Large intestine (tissue), 3 donors: ENCODE results near the gene PECR. TPM values are rescaled to one million over a fixed set of nuclear protein-coding genes. Genes with fewer than 3 reads are reported as not detected.
A peak's percentile ranks its signal among the peaks of the same experiment; 100 is the strongest.

Source experiments
- DNase-seq, 2 donors: peaks; one replicate each; pipeline versions ENCODE4 v3.0.0 to v3.0.0-alpha.2; 2013
- H3K27ac ChIP-seq: one replicate; pipeline ENCODE4 v1.5.1; 2013; ENCODE audit warnings: low read length
- H3K27me3 ChIP-seq: 2 replicates; pipeline ENCODE4 v1.6.1; 2013; ENCODE audit warnings: low read length; ENCODE audit not compliant: control insufficient read depth, insufficient read depth
- H3K36me3 ChIP-seq: 2 replicates; pipeline ENCODE4 v1.6.1; 2013; ENCODE audit warnings: low read length; ENCODE audit not compliant: control insufficient read depth, insufficient read depth
- H3K4me1 ChIP-seq: one replicate; pipeline ENCODE4 v1.6.1; 2013; ENCODE audit warnings: low read length; ENCODE audit not compliant: control insufficient read depth, insufficient read depth
- H3K4me3 ChIP-seq: one replicate; pipeline ENCODE4 v1.5.1; 2013; ENCODE audit warnings: low read length
- H3K9me3 ChIP-seq: one replicate; pipeline ENCODE4 v1.6.1; 2013; ENCODE audit warnings: mild to moderate bottlenecking, low read depth, low read length, moderate library complexity; ENCODE audit not compliant: control insufficient read depth
- WGBS: methylation state at CpG from one replicate; pipeline ENCODE4 v1.1.5; 2013; ENCODE audit warnings: low lambda C conversion rate; ENCODE audit not compliant: insufficient coverage; 5-methylcytosine and 5-hydroxymethylcytosine counted together
- polyA plus RNA-seq: library from polyadenylated mRNA; unstranded; fragments of 120-200 nt; gene quantifications from one replicate; pipeline ENCODE4 v1.2.1, GENCODE V29; 2013

The PECR gene
- polyA plus RNA-seq, 1 donor: 34.5 TPM

- peak; percentile 40 to 78 for DNase-seq
- Histone ChIP-seq H3K36me3 (peaks cover 4% of the 10 kb centered on the region), H3K27me3 (no peaks in the 10 kb centered on the region), H3K4me1 (peaks cover 20% of the 10 kb centered on the region), H3K4me3 (no peak overlapping the region), H3K27ac (peak overlapping the region; percentile 93), H3K9me3 (no peaks in the 10 kb centered on the region)
- WGBS: 67% methylated on average over 1 of the region's 3 CpGs
These were observed 24.9 kb downstream of the PECR start for GRCh38 chr2:216056739-216057138.

GRCh38 chr2:216055680-216056079 is 25.9 kb downstream of the PECR start:
- Histone ChIP-seq H3K4me1 (peaks cover 20% of the 10 kb centered on the region), H3K36me3 (peaks cover 6% of the 10 kb centered on the region), H3K9me3 (no peaks in the 10 kb centered on the region), H3K27me3 (no peaks in the 10 kb centered on the region), H3K27ac (no peak overlapping the region), H3K4me3 (no peak overlapping the region)
- no peak for DNase-seq
- 100% methylated on average over 1 of the region's 4 CpGs for WGBS

- Histone ChIP-seq H3K4me3 (no peak overlapping the region), H3K9me3 (no peaks in the 10 kb centered on the region), H3K4me1 (peaks cover 7% of the 10 kb centered on the region), H3K27ac (no peak overlapping the region), H3K27me3 (no peaks in the 10 kb centered on the region), H3K36me3 (peaks cover 8% of the 10 kb centered on the region)
- no peak for DNase-seq
- 100% methylated on average over 2 of the region's 2 CpGs for WGBS
These were observed 29.2 kb downstream of the PECR start for GRCh38 chr2:216052420-216052819.

GRCh38 chr2:216051350-216051749 is 30.3 kb downstream of the PECR start:
- no peak for DNase-seq
- H3K4me1 ChIP-seq: no peaks in the 10 kb centered on the region
- no CpG with 5 or more reads among the region's 3 CpGs for WGBS

GRCh38 chr2:216049452-216049851 is 32.2 kb downstream of the PECR start:
- no peaks in the 10 kb centered on the region for H3K27me3 ChIP-seq
- WGBS: 100% methylated on average over 1 of the region's 2 CpGs
- no peaks in the 10 kb centered on the region for H3K4me1 ChIP-seq
- peaks cover 19% of the 10 kb centered on the region for H3K36me3 ChIP-seq
- no peak overlapping the region for H3K27ac ChIP-seq
- no peak overlapping the region for H3K4me3 ChIP-seq
- no peak for DNase-seq
- H3K9me3 ChIP-seq: no peaks in the 10 kb centered on the region

More at GRCh38 chr2:216051350-216051749, 30.3 kb downstream of the PECR start:
- Histone ChIP-seq H3K4me3 (no peak overlapping the region), H3K27ac (no peak overlapping the region), H3K36me3 (peaks cover 10% of the 10 kb centered on the region), H3K27me3 (no peaks in the 10 kb centered on the region), H3K9me3 (no peaks in the 10 kb centered on the region)

GRCh38 chr2:216047397-216047796 is 34.2 kb downstream of the PECR start:
- peaks cover 29% of the 10 kb centered on the region for H3K36me3 ChIP-seq
- no peak for DNase-seq
- no peaks in the 10 kb centered on the region for H3K27me3 ChIP-seq
- no peaks in the 10 kb centered on the region for H3K9me3 ChIP-seq
- no peaks in the 10 kb centered on the region for H3K4me1 ChIP-seq
- H3K27ac ChIP-seq: no peak overlapping the region
- WGBS: 89% methylated on average over 1 of the region's 2 CpGs
- no peak overlapping the region for H3K4me3 ChIP-seq

- H3K27ac ChIP-seq: no peak overlapping the region
- no peaks in the 10 kb centered on the region for H3K4me1 ChIP-seq
- H3K4me3 ChIP-seq: no peak overlapping the region
- no peak for DNase-seq
- no peaks in the 10 kb centered on the region for H3K27me3 ChIP-seq
- H3K9me3 ChIP-seq: no peaks in the 10 kb centered on the region
- WGBS: 100% methylated on average over 1 of the region's 5 CpGs
- H3K36me3 ChIP-seq: peaks cover 36% of the 10 kb centered on the region
These were observed 36.6 kb downstream of the PECR start for GRCh38 chr2:216044883-216045486.

GRCh38 chr2:216043949-216044348 is 37.7 kb downstream of the PECR start:
- WGBS: no CpG with 5 or more reads among the region's 5 CpGs
- Histone ChIP-seq H3K9me3 (no peaks in the 10 kb centered on the region), H3K36me3 (peaks cover 40% of the 10 kb centered on the region), H3K27me3 (no peaks in the 10 kb centered on the region), H3K27ac (no peak overlapping the region), H3K4me3 (no peak overlapping the region), H3K4me1 (no peaks in the 10 kb centered on the region)
- DNase-seq: no peak

GRCh38 chr2:216041438-216041837 is 40.2 kb downstream of the PECR start:
- WGBS: no CpG with 5 or more reads among the region's 2 CpGs
- Histone ChIP-seq H3K27ac (no peak overlapping the region), H3K27me3 (no peaks in the 10 kb centered on the region), H3K4me1 (no peaks in the 10 kb centered on the region), H3K36me3 (peaks cover 46% of the 10 kb centered on the region), H3K4me3 (no peak overlapping the region), H3K9me3 (no peaks in the 10 kb centered on the region)
- no peak for DNase-seq

- H3K36me3 ChIP-seq: peaks cover 52% of the 10 kb centered on the region
These were observed 41.7 kb downstream of the PECR start for GRCh38 chr2:216039918-216040317.

GRCh38 chr2:216034065-216034464 is 47.5 kb downstream of the PECR start:
- peaks cover 42% of the 10 kb centered on the region for H3K36me3 ChIP-seq
- H3K27me3 ChIP-seq: no peaks in the 10 kb centered on the region
- H3K9me3 ChIP-seq: no peaks in the 10 kb centered on the region
- no peak overlapping the region for H3K4me3 ChIP-seq
- no peaks in the 10 kb centered on the region for H3K4me1 ChIP-seq
- peak; percentile 40 to 47 for DNase-seq
- WGBS: no CpG with 5 or more reads among the region's 1 CpG
- H3K27ac ChIP-seq: no peak overlapping the region

More at GRCh38 chr2:216039918-216040317, 41.7 kb downstream of the PECR start:
- no peaks in the 10 kb centered on the region for H3K27me3 ChIP-seq
- WGBS: 100% methylated on average over 1 of the region's 3 CpGs
- no peaks in the 10 kb centered on the region for H3K9me3 ChIP-seq
- DNase-seq: no peak
- no peak overlapping the region for H3K4me3 ChIP-seq
- no peak overlapping the region for H3K27ac ChIP-seq
- H3K4me1 ChIP-seq: no peaks in the 10 kb centered on the region
